HepG2 (cell line): ENCODE data around the gene CDH1. TPM values are rescaled to one million over a fixed set of nuclear protein-coding genes. Genes with fewer than 3 reads are reported as not detected.

Experiments
- PPARG ChIP-seq: conservative IDR thresholded peaks from 2 replicates; pipeline ENCODE4 v1.6.1; 2016; ENCODE audit warnings: missing biosample characterization, missing genetic modification reagents
- REST ChIP-seq, 2 experiments: IDR thresholded peaks; 2 replicates each; pipeline ENCODE4 v1.6.1; 2011 to 2012; ENCODE audit warnings: low read length in 2 of 2, borderline replicate concordance in 1 of 2, low read depth in 1 of 2, mild to moderate bottlenecking in 1 of 2, moderate library complexity in 1 of 2
- TRAFD1 ChIP-seq: sonication (generic); formaldehyde crosslinking; IDR thresholded peaks from 2 replicates; pipeline ENCODE4 v1.5.1; 2020; ENCODE audit warnings: missing genetic modification reagents, mild to moderate bottlenecking, borderline replicate concordance
- ZFP82 ChIP-seq: sonication (generic); formaldehyde crosslinking; IDR thresholded peaks from 2 replicates; pipeline ENCODE4 v1.5.1; 2020; ENCODE audit warnings: mild to moderate bottlenecking, missing genetic modification reagents, borderline replicate concordance
- ZNF333 ChIP-seq: sonication (generic); formaldehyde crosslinking; IDR thresholded peaks from 2 replicates; pipeline ENCODE4 v1.4.0; 2020; ENCODE audit warnings: mild to moderate bottlenecking, missing genetic modification reagents, borderline replicate concordance
- ZNF564 ChIP-seq: sonication (generic); formaldehyde crosslinking; IDR thresholded peaks from 2 replicates; pipeline ENCODE4 v1.8.1; 2023; ENCODE audit warnings: mild to moderate bottlenecking, missing genetic modification reagents
- ZSCAN25 ChIP-seq: sonication (generic); formaldehyde crosslinking; IDR thresholded peaks from 2 replicates; pipeline ENCODE4 v1.8.0; 2022; ENCODE audit warnings: mild to moderate bottlenecking, missing genetic modification reagents
- polyA plus RNA-seq, 8 experiments: library from polyadenylated mRNA; depleted of rRNA in 3 of 8; stranded (reverse) in 7 of 8; unstranded in 1 of 8; fragments of >200 nt; fragmentation: Illumina TruSeq in 4 of 8; extraction: Trizol in 4 of 8; gene quantifications; 2 replicates each; pipeline versions ENCODE4 v1.2.1 to v1.2.3, GENCODE V29; 2011 to 2016; ENCODE audit warnings: low read depth in 4 of 8, missing spikeins in 1 of 8, mixed read lengths in 1 of 8; ENCODE audit not compliant: insufficient read depth in 1 of 8
- total RNA-seq, 5 experiments: library from RNA; depleted of rRNA; stranded (reverse); fragments of >200 nt; fragmentation: Illumina TruSeq; extraction: Trizol; gene quantifications; 2 replicates each; pipeline ENCODE4 v1.2.3, GENCODE V29; 2016; ENCODE audit warnings: low read depth in 1 of 5

Gene CDH1
- total and polyA plus RNA-seq, 2 of the 13 experiments (the other 11 are each of a cell fraction or from before 2014, with no cell fraction given) = 0.95 to 9.8 TPM

GRCh38 chr16:68790130-68790761 lies 53.2 kb downstream of the CDH1 start (continued):
- TF ChIP-seq ZNF333 (CRISPR knock-in tag) (0 out of 2 replicates have a peak, but pooled peaks have one; percentile 51), ZSCAN25 (0 out of 2 replicates have a peak, but pooled peaks have one; percentile 28), REST (IDR thresholded peaks at IDR 0.05; ENCODE audit: borderline replicate concordance in 1 of 2, low read depth in 1 of 2, low read length in 2 of 2) (peak in 1 of 2 experiments; percentile 69; a peak in 2 of 4 replicates), ZFP82 (CRISPR knock-in tag) (no peak), ZNF564 (CRISPR knock-in tag) (no peak), TRAFD1 (CRISPR knock-in tag) (0 out of 2 replicates have a peak, but pooled peaks have one; percentile 60), PPARG (CRISPR knock-in tag) (peak; percentile 95)
